Measurements from ENCODE around the gene CFAP221. TPM values are rescaled to one million over a fixed set of nuclear protein-coding genes. Genes with fewer than 3 reads are reported as not detected.

The CFAP221 gene
- total RNA-seq, 2 donors from 2014 or later = 12.2 to 21.5 TPM

GRCh38 chr2:119591523-119591922 is 47.3 kb downstream of the CFAP221 start:
- intact Hi-C loops (cut with DNase I) = loop anchor here (10.0 kb wide), 1 partner anchor 77 kb away; no protein-coding TSS in a partner anchor
- Histone ChIP-seq H3K27me3 (no peaks in the 10 kb centered on the region), H3K27ac (no peak overlapping the region), H3K36me3 (replicated peaks in 1 of 2; ENCODE audit: insufficient read depth in 1 of 2, low read depth in 2 of 2) (no peaks in the 10 kb centered on the region), H3K4me1 (no peaks in the 10 kb centered on the region), H3K9me3 (no peaks in the 10 kb centered on the region), H3K4me3 (no peak overlapping the region)
- 87 to 92% methylated on average over 3 of the region's 3 CpGs for WGBS, 2 donors
- DNase-seq (no peak), ATAC-seq (no peak)
- no peak for TF ChIP-seq POLR2A (IDR thresholded peaks at IDR 0.05)
- no peak for TF ChIP-seq CTCF (IDR thresholded peaks at IDR 0.05)

- 56 to 63% methylated on average over 5 of the region's 5 CpGs for WGBS, 2 donors
- no peak overlapping the region for H3K4me3 ChIP-seq
- H3K9me3 ChIP-seq = no peaks in the 10 kb centered on the region
- no peaks in the 10 kb centered on the region for H3K27me3 ChIP-seq
- intact Hi-C loops (cut with DNase I) = loop anchor here (10.0 kb wide), 1 partner anchor 78 kb away; no protein-coding TSS in a partner anchor
- ATAC-seq (no peak), DNase-seq (peak in 2 of 4 donors; percentile 16 to 17)
- H3K4me1 ChIP-seq = no peaks in the 10 kb centered on the region
- TF ChIP-seq POLR2A (IDR thresholded peaks at IDR 0.05) = no peak
- TF ChIP-seq CTCF (IDR thresholded peaks at IDR 0.05) = peak in 4 of 7 experiments; percentile 16 to 36 (median 30)
- no peaks in the 10 kb centered on the region for H3K36me3 ChIP-seq (replicated peaks in 1 of 2; ENCODE audit: insufficient read depth in 1 of 2, low read depth in 2 of 2)
- peak overlapping the region in 2 of 4 donors; percentile 3 to 9 for H3K27ac ChIP-seq
Measured at GRCh38 chr2:119592436-119592835, 48.2 kb downstream of the CFAP221 start.

- Histone ChIP-seq H3K27me3 (no peaks in the 10 kb centered on the region), H3K9me3 (no peaks in the 10 kb centered on the region), H3K27ac (no peak overlapping the region), H3K36me3 (replicated peaks in 1 of 2; ENCODE audit: insufficient read depth in 1 of 2, low read depth in 2 of 2) (no peaks in the 10 kb centered on the region), H3K4me1 (peaks cover 16% of the 10 kb centered on the region), H3K4me3 (no peak overlapping the region)
- ATAC-seq (no peak), DNase-seq (no peak)
- 84 to 87% methylated on average over 6 of the region's 6 CpGs for WGBS, 2 donors
- intact Hi-C loops (cut with DNase I) = loop anchor here (10.0 kb wide), 1 partner anchor 82 kb away; no protein-coding TSS in a partner anchor
- TF ChIP-seq POLR2A (IDR thresholded peaks at IDR 0.05) = no peak
- TF ChIP-seq CTCF (IDR thresholded peaks at IDR 0.05) = no peak
Measured at GRCh38 chr2:119596638-119597037, 52.4 kb downstream of the CFAP221 start.

GRCh38 chr2:119598596-119599263 is 54.5 kb downstream of the CFAP221 start:
- 20 to 22% methylated on average over 5 of the region's 5 CpGs for WGBS, 2 donors
- H3K9me3 ChIP-seq = no peaks in the 10 kb centered on the region

More at GRCh38 chr2:119598596-119599263, 54.5 kb downstream of the CFAP221 start:
- H3K27me3 ChIP-seq = no peaks in the 10 kb centered on the region
- peak; percentile 22 to 76 (median 56) for DNase-seq
- H3K36me3 ChIP-seq (replicated peaks in 1 of 2; ENCODE audit: insufficient read depth in 1 of 2, low read depth in 2 of 2) = no peaks in the 10 kb centered on the region
- H3K4me3 ChIP-seq = no peak overlapping the region
- TF ChIP-seq CTCF (IDR thresholded peaks at IDR 0.05) (no peak), POLR2A (IDR thresholded peaks at IDR 0.05) (peak in 1 of 3 donors; percentile 10)
- H3K27ac ChIP-seq = peak overlapping the region in 3 of 4 donors; percentile 53 to 72 (median 57)
- ATAC-seq = peak; percentile 95
- peaks cover 16% of the 10 kb centered on the region for H3K4me1 ChIP-seq
- intact Hi-C loops (cut with DNase I) = loop anchor here (10.0 kb wide), 1 partner anchor 84 kb away; no protein-coding TSS in a partner anchor

All from body of pancreas (tissue), 4 donors.